ENCODE measurements around the gene ADNP2.

Gene ADNP2

DNA sequence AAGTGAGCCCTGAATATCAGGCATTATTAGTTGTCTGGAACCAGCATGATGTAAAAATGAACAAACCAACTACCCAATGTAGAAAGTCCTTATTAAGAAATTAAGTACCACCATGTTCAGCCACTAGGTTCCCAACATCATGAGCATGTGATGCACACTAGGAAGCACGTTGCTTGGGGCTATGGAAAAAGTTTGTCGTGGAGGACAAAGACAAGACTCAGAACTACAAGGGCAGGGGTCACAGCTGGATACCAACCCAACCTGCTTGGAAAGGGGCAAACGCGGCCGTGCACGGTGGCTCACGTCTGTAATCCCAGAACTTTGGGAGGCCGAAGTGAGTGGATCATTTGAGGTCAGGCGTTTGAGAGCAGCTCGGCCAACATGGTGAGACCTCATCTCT lies 64.0 kb downstream of the ADNP2 start:
- DNase-seq: no peak

GRCh38 chr18:80175451-80176204 lies 66.6 kb downstream of the ADNP2 start:
- peak; percentile 28 for DNase-seq

GRCh38 chr18:80176334-80177073 lies 67.4 kb downstream of the ADNP2 start:
- no peak for DNase-seq

GRCh38 chr18:80177128-80177527 lies 68.1 kb downstream of the ADNP2 start:
- DNase-seq: no peak

GRCh38 chr18:80178935-80179818 lies 70.1 kb downstream of the ADNP2 start:
- no peak for DNase-seq

DNA sequence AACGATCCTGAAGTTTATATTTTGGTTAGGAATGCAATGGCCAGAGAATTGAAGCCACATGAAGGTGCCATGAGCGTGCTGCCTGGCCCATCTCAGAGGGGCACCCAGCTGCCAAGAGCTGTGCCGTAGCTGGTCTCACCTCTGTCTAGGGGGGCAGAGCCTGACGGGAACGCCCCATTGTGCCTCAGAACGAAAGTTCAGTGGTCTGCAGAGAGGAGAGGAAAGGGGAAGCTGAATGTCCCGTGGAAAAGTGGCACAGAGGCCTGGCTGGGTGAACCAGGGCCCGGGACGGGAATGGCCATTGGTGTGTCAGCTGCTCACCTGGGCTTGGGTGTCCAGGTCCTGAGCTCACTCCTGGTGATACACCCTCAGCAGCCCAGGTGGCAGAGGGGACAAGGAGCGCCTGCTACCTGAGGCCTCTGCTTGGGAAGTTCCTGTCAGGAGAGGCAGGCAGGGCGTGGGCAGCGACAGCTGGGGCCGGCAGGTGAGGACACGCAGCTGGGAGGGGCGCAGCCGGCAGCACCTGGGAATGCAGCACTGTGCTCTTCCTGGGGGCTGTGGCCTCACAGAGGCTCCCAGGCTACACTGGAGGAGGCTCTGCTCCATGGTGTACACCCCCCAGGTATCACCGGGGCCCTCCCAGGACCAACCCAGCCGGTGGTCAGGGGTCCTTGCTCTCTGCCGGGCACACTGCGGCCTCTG lies 70.9 kb downstream of the ADNP2 start:
- no peak for DNase-seq

DNA sequence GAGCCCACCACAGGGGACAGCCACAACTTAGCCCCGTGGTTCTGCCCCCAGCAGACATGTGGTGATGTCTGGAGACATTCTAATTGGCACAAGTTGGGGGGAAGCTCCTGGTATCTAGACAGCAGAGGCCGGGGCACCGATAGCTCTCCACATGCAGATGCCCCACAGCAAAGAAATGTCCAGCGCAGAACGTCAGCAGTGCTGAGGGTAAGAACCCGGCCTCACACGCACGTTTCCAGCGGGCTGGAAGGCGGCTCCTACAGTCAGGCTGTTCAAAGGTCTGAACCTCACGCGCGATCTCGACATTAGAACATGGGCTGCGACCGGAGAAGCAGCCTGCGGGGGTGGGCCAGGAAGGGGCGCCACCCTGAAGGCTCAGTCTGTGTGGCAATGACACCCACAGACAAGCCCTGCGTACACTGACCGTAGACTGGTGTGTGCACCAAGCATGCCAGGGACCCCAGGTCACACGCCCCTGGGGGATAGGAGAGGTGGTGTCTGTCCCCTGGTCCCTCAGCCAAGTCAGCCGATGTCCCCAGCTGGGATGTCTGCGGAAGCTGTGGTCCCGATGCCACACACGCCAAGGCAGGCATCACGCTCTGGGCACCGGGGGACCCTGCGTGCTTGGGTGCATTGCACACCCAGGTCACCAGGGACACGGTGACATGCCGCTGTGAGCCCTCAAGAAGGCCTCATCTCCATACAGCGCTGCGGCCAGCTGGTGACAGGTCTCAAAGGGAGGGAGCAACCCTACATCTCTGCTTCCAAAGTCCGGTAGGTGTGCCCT lies 71.9 kb downstream of the ADNP2 start:
- no peak for DNase-seq

DNA sequence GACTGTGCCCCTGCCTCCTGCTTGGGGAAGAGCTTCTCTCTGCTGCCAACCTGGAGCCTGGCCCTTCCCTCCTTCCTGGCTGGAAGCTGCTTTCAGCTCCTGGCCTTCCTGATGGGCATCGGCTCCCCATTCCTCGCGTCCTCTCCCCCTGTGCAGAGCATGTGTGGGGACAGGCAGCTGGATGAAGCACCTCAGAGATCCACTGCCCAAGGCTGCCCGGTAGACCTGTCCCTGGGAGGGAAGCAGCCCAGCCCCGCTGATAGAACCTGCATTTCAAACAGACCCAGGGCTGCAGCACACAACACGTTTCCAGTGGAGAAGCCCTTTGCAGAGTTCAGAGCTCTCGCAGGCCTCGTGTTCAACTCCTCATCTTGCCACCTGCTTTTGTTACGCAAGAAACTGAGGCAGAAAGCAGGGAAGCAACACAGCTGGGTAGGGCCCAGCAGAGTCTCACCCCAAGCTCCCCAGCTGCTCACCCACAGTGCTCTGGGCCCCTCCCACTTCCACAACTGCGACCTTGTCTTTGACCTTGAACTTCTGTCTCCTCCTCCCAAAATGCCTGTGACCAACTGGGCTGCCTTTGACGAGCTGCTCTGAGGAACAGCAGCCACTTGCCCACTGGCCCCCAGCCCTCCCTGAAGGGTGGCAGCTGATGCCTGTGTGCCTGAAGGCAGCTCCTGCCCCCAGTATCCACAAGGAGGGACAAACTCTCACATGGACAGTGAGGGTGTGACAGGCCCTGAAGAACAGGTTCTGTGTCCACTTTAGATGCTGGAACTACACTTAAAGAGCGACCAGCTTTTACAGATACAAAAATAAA lies 72.8 kb downstream of the ADNP2 start:
- no peak for DNase-seq

- no peak for DNase-seq
Observed at GRCh38 chr18:80182855-80183254, 73.8 kb downstream of the ADNP2 start.

DNA sequence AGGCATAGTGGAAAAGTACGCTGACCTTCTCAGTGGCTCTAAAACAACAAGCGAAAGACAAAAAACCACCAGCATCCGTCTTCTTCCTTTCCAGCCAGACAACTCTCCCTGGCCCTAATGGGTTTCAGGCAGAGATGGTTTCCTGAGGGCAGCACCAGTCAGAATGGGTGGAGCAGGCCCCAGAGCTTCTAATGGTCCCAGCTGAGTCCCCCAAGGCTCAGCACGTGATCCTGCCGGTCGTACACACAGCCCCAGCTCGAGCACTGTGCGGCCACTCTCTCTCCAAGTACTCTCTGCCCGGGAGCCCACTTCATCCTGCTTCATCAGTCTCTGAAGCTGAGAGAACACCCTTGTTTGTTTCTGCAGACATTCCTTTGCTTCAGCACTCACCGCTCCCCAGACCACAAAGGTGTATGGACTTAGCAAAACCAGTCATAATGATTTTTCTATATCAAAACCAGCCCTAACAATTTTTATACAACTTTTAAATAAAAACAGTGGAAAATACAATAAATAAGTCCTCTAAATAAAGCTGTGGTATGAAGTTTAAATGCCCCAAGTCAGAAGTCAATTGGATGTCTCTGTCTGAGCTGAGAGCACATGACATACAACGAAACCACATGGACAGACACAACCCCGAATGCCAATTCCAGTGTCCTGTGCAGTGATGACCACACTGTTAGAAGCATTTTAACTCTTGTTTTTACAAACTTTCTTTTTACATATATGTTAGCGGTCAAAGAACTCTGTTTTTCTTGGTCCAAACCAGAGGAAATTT lies 74.4 kb downstream of the ADNP2 start:
- no peak for DNase-seq

DNA sequence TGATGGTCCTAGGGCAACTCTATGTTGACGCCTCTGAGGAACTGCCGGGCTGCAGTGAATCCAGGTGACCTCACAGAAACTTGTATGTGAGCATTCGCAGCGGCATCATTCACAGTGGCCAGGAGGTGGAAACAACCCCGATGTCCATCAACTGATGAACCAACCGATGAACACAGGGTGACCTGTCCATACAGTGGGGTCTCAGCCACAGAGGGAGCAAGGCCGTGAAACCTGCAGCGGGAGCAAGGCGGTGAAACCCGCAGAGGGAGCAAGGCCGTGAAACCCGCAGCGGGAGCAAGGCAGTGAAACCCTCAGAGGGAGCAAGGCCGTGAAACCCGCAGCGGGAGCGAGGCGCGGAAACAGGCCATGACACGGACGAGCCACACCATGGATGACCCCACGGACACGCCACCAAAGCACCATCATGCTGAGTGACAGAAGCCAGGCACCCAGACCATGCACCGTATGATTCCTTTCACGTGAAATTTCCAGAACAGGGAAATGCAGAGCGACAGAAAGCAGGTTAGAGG lies 75.2 kb downstream of the ADNP2 start:
- DNase-seq: no peak

- no peak for DNase-seq
Observed at GRCh38 chr18:80185545-80185944, 76.5 kb downstream of the ADNP2 start.

DNA sequence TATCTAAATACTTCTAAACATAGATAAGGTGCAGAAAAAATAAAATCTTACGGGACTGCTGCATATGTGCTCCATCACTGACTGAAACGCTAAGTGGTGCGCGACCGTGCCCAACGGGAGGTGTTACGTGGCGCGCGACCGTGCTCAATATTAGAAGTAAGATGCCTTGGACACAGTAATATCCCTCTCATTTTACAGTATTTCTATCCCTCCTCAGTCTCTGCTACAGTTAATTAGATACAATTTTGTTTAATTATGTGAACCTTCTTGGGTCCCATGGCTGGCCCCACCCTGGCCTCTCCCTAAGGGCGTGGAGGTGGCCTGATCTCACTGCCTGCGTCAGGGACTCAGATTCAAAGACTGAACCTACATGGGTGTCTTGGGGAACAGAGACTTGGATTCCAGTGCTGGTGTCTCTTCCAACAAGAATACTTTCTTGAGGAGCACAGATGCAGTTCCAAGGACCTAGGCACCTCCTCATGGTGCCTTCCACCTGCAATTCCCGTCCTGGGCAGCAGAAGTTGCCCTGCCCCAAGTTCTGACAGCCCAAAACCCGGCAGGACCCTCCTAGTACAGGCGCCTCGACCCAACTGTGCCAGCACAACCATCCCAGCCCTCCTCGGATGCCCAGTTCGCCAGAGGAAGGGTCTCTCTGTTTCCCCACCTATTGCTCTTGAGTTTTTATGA lies 79.0 kb downstream of the ADNP2 start:
- DNase-seq: no peak

- DNase-seq: no peak
Observed at GRCh38 chr18:80188643-80189530, 79.8 kb downstream of the ADNP2 start.

- DNase-seq: no peak
Observed at GRCh38 chr18:80189531-80189865, 80.4 kb downstream of the ADNP2 start.

Measured in stimulated activated CD4-positive, alpha-beta T cell treated with anti-CD3 and anti-CD28 coated beads, Interleukin-4, amount 100 ng/mL, for 24 hours (primary cell).